GM18526 (cell line): ENCODE results near the gene PHOX2A.

Experiments used
- POLR2A ChIP-seq: IDR thresholded peaks from 3 replicates; pipeline ENCODE4 v1.6.1; 2011; ENCODE audit not compliant: insufficient read length; ENCODE audit errors: extremely low read depth

PHOX2A gene

GRCh38 chr11:72254299-72254993, 10.5 kb upstream of the PHOX2A start:
- TF ChIP-seq POLR2A = no peak

GRCh38 chr11:72253392-72253791, 9.4 kb upstream of the PHOX2A start:
- no peak for TF ChIP-seq POLR2A

- no peak for TF ChIP-seq POLR2A
These were observed 7.6 kb upstream of the PHOX2A start for GRCh38 chr11:72251614-72252013.

GRCh38 chr11:72250661-72251464, 6.9 kb upstream of the PHOX2A start:
- no peak for TF ChIP-seq POLR2A

GRCh38 chr11:72249961-72250360, 6.0 kb upstream of the PHOX2A start:
- TF ChIP-seq POLR2A = no peak

- TF ChIP-seq POLR2A = no peak
These were observed 3.6 kb upstream of the PHOX2A start for GRCh38 chr11:72247584-72247983.

GRCh38 chr11:72245263-72245816, 1.4 kb upstream of the PHOX2A start:
- TF ChIP-seq POLR2A = no peak

- no peak for TF ChIP-seq POLR2A
These were observed 636 bp upstream of the PHOX2A start for GRCh38 chr11:72244361-72245262.

GRCh38 chr11:72243173-72244059, 560 bp downstream of the PHOX2A start:
- no peak for TF ChIP-seq POLR2A

GRCh38 chr11:72242141-72242540, 1.8 kb downstream of the PHOX2A start:
- TF ChIP-seq POLR2A = no peak

- no peak for TF ChIP-seq POLR2A
These were observed 2.6 kb downstream of the PHOX2A start for GRCh38 chr11:72241291-72241781.

GRCh38 chr11:72240461-72241290, 3.3 kb downstream of the PHOX2A start:
- no peak for TF ChIP-seq POLR2A

GRCh38 chr11:72239849-72240460, 4.0 kb downstream of the PHOX2A start:
- no peak for TF ChIP-seq POLR2A

- peak; percentile 30 for TF ChIP-seq POLR2A
These were observed 4.6 kb downstream of the PHOX2A start for GRCh38 chr11:72239313-72239848.
